NCI-H2227 (cell line): ENCODE results near the gene GPR180.

Experiments
- DNase-seq: peaks from one replicate; lab custom pipeline; 2025; ENCODE audit not compliant: unreplicated experiment; lab: John Stamatoyannopoulos, UW

The GPR180 gene

DNA sequence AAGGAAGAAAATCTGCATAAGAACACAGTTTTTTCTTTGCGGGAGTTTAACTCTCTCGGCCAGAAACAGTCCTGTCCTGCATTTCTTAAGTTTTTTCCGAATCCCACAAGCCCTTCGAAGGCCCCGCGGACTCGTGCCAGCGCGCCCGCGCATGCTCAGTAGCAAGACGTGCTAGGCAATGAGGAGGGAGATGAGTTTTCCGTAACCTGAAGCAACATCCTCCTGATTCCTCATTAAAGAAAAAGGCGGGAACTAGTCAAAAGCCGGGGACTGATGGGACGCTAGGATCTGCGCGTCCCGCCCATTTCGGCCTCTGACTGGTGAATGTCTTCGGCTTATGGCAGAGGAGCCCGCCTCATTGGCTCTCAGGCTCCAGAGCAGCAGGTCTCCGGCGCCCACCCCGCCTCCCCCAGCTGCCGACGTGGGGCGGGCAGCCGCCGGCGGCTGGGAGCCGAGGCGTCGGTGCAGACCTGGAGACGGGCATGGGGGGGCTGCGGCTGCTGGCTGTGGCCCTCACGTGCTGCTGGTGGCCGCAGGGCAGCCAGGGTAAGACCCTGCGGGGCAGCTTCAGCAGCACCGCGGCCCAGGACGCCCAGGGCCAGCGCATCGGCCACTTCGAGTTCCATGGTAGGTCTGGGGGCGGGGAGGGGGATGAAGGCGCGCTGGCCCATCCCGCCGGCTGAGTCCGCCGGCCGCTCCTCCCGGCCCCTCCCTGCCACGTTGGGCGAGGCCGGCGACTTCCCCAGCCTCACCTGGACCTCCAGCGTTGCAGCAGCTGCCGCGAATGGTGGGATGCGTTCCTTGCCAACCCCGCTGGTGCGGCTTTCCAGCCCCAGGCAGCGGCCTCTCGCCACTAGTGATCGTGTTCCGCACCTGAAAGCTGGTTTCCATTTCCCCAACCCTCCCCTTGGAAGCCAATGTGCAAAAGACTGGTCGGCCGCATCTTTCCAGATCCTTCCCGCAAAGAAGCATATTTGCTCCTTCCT, at the start of gene GPR180:
TSS of gene GPR180 (plus strand) at position 412 of the 986 bp plus-strand sequence. CDS start at position 483, 71 bp downstream.
- DNase-seq = peak; percentile 97

DNA sequence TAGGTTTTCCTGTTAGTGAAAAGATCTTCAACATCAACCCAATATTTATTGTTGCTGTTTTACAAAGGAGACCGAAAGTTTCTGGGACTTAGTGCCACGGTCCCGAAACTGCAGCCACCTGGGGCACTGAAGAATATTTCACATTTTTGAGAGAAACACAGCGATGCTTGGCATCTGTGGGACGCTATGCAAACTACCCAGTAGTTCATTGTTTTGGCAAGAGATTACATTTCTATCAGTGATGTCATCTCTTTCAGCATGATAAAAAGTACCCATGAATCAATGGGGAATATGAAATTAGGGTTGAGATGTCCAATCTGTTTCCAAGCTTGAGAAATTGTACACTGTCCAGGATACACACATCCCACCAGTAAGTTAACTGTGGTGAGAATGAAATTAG, 49.6 kb upstream of the GPR180 start:
- no peak for DNase-seq

DNA sequence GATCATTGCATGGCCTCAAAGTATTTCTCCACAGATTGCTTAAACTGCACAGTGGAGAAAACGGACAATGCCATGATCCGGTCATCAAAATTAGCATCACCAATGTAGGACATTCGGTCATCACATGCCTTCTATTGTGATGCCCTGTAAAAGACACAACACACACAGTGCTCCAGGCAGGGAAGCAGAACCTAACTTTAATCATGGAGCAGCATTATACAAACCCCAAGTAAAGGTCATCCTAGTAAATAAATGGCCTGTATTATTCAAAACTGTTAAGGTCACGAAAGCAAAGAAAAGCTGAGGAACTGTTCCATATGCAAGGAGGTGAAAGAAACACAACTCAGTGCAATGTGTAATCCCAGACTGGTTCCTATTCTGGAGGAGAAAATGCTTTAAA, 47.9 kb upstream of the GPR180 start:
- no peak for DNase-seq

DNA sequence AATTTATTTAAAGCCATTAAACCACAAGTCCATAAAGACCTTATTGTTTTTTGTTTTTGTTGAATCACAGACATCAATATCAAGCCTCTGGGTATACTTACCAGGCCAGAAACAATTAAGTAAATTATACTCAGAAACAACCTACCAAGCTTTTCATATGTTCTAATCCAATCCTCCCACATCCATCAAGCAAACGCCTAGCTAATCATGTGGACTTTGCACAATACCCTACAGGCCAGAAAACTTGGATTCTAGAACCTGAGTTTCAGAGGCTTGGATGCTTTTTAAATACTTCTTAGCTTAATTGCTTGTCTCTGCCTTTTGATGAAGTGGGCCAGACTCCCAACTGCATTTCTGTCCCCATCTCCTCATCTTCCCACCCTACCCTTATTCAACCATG, 45.6 kb upstream of the GPR180 start:
- DNase-seq = no peak

DNA sequence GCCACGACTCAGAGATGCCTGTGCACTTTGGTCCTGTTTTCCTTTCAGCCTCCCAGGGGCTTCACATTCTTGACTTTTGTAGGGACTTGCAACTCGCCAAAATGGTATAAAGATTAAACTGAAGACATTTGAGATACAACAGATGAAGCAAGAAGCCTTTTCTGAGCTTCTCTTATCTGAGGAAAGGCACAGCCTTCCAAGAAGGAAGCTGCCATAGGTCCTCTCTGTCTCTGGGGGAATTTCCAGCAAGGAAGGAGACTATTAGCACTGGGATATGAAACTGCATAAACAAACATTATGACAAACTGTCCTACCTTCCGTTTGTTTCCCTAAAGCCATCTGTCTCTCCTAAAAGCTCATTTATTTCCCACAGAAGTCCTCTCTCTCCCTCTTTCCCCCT, 45.0 kb upstream of the GPR180 start:
- DNase-seq = no peak

DNA sequence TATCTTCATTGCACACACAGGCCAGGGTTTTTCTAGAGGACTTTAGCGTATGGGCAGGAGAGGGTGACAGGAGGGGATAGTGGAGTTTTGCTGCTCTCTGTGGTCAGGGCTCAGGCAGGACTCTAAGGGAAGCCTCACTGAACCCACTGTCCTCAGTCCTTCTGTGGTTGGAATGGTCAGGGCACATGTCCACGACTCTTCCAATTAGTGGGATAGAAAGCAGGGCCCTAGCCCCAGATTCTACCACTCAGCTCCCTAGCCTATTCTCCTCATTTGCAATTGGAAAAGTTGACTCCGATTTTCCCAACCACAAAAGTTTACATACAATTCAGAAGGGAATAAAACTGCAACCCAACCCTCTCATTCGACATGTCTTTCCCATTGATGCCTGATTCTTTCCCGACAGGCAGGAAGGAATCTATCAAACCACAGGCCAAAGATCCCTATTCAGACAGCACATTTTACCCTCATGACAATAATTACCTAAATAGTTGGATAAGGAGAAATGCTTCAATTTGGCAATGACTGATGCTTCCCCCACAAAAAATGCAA, 43.9 kb upstream of the GPR180 start:
- DNase-seq = no peak

DNA sequence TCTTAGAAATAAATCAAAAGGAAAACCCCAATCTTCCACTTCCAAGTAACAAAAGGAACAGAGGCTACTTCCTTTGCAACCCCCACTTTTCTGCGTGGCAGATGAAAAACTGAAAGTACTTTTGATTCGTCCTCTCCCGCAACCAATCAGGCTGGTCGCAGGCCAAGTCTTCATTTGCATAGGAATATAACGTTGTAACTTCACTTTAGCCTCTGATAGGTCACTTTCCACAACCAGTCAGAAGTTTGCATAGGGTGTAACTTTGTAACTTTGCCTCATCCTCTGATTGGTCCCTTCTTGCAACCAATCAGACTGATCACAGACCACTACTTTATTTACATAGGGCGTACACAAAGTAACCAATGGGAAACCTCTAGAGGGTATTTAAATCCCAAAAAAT, 42.9 kb upstream of the GPR180 start:
- DNase-seq = no peak

DNA sequence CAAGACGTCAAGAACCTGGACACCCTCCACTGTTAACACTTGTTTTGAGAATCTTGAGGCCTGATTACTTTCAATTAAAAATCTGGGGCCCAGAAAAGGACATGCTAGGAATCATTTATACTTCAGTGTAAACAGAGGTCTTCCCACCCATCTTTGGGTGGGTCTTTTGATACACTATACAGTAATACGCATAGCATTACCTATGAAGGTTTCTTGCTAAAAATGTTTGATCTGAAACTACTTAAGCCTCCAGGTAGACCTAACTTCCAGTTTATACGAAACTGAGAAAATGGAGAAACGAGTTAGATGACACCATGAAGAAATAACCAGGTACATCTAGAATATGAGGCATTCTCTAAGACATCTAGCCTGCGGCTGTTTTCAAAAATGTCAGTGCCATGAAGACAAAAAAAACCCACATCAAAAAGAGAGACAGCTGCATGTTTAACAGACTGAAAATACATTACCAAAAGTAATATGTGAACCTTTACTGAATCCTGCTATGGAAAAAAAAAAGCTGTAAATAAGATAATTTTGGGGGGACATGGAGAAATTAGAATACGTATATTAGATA, 42.3 kb upstream of the GPR180 start:
- DNase-seq = no peak

DNA sequence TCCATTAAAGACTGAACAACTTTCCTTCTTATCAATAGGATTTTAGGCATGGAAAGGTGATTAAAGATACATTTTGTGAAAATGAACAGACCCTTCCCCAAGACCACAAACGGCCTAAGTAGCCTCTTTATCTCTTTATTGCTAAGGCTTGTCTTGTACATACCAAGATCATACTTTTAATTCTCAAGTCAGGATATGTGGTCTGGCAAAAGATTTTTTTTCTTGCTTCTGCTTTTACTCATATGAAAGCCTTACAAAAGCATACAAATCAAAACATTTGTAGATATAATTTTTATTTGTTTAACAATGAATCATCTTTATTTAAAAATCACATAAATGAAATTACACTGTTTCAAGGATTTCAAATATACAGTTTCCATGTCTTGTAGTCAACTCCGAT, 41.5 kb upstream of the GPR180 start:
- DNase-seq = no peak

DNA sequence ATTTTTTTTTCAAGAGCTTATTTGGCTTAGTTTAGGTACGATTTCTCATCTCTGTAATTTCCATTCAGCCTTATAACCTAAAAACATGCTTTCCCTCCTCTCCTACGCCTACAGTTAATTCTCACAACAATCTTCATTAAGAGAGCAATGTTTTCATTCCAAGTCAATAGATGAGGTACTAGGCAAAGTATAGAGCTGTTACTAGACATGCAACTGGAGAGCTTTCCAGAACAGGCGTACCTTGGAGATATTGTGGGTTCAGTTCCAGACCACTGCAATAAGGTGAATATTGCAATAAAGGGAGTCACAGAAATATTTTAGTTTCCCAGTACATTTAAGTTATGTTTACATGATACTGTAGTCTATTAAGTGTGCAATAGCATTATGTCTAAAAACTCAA, 40.5 kb upstream of the GPR180 start:
- DNase-seq = no peak

DNA sequence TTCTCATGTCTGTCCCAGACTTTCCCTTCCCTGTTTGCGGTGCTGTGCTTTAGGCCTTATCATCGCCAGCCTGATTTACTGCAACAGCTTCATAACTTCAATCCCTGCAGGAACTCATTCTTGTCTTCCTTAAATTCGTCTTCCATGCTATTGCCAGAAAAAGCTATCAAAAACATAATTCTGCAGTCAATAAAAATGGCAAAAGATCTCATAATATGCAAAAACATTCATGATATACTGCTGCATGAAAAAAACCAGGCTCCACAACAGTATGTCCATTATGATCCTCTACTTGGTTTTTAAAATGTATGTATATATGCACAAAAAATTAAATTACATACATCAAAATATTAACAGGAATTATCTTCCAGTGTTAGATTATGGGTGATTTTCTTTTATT, 34.1 kb upstream of the GPR180 start:
- DNase-seq = no peak

DNA sequence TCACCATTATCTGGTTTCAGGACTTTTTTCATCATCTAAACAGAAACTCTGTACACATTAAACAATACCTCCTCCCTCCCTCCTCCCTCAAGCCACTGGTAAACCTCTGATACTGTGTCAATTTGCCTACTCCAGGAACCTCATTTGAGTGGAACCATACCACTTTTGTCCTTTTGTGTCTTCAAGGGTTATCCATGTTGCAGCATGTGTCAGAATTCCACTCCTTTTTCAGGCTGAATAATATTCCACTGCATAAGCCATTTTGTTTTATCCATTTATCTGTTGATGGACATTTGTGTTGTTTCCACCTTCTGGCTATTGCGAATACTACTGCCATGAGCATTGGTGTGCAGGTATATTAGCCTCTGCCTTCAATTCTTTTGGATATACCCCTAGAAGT, 33.2 kb upstream of the GPR180 start:
- no peak for DNase-seq

DNA sequence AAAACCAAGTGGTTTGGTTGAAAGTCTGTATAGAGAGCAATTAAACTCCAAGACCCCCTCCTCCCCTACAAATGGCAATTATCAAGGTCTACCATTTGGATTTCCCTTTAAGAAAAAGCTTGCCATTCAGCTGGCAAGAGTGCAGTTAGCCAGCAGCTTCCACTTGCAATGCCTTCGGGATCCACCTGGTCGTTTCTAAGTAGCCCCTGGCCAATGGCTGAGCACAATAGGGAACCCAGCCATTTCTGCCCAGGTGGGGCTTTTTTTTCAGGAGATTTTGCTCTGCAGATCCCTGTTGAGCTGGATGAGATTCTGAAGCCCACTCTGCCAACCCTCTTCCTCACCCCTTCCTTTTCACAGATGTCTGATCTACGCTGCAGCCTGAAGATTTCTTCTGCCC, 32.0 kb upstream of the GPR180 start:
- no peak for DNase-seq

DNA sequence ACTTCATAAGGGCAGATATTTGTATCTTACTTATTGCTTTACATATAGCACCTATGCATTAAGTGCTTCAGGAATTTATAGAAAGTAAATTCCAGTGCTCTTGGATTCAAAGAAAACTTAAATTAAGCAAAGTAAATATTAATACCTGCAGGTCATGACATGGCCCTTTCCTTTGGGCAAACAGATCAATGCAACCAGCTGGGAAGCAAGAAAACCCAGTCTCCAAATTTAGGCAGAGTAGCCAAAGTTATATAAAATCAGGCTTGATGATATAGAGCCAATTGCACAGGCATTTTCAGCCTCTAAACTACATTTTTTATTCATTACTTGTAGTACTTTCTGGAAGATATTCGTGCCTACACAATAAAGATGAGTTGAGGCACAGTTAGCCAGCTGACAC, 22.6 kb upstream of the GPR180 start:
- no peak for DNase-seq

DNA sequence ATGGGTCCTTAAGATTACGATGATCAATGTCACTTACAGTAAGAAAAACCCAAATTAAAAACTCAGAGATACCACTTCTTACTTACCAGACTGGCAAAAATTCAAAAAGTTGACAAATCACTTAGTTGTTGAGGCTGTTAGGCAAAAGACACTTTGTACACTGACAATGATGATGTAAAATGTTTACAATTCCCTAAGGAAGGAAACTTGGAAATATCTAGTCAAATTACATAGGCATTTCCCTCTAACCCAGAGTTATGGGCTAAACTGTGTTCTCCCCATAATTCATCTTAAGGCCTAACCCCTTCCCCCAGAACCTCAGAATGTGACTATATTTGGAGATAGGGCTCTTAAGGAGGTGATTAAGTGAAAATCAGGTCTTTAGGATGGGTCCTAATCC, 17.7 kb upstream of the GPR180 start:
- no peak for DNase-seq

DNA sequence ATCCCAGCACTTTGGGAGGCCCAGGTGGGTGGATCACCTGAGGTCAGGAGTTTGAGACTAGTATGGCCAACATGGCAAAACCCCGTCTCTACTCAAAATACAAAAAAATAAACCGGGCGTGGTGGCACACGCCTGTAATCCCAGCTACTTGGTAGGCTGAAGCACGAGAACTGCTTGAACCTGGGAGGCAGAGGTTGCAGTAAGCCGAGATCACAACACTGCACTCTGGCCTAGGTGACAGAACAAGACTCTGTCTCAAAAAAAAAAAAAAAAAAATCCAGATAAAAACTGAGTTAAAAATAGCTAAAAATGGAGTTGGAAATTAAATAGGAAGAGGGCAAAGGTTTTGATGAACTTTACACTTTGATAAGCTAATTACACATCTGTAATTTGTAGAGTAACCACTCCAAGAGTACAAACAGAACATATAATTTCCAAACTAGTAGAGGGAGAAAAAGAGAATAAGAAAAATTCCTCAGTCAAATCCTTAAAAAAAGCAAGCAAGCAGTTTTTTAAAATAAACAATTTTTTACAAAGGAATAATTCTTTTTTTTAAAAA, 16.0 kb upstream of the GPR180 start:
- DNase-seq = no peak

DNA sequence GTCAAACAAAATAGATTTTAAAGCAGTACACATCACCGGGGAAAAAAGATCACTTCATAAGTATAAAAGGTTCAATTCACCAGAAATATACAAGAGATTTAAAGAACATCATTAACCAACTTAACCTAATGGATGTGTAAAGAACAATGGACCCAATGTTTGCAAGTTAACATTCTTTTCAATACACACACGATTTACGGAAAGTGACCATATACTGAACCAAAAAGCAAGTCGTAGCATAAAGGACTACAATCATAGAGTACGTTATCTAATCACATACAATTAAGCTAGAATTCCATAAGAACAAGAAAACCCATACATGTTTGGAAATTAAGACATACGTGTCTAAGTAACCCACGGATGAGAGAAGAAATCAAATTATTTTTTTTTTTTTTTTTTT, 15.3 kb upstream of the GPR180 start:
- no peak for DNase-seq

DNA sequence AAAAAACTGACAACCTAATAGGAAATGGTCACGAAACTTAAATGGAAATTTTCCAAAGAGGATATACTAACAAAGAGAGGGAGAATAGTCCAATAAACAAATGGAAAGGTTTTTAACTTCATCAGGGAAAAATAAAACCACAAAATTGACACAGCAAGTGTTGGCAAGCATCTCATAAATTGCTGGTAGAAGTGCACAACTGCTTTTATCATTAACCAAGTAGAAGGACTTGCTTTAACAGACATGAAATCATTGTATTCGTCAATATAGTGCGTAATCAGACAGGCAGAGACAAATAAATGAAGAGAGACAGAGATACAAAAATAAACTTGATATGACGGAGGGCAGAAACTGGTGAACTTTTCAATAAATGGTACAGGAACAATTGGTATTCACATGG, 13.1 kb upstream of the GPR180 start:
- no peak for DNase-seq

DNA sequence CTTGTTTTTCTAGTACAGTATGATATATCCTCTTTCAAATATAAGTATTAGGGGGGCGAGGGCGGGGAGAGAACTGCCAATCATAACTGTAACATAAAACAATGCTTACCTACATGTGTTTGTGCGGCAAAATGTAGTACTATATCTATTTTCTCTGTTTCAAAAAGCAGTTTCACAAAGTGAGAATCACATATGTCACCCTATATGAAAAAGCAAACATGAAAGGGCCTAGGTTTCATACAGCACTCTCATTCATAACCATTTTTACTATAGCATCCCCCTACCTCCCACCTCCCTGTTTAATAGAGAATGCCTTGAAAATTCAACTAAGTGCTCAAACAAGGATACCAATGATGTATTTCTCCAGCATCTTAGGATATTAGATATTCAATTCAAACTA, 10.9 kb upstream of the GPR180 start:
- DNase-seq = no peak

DNA sequence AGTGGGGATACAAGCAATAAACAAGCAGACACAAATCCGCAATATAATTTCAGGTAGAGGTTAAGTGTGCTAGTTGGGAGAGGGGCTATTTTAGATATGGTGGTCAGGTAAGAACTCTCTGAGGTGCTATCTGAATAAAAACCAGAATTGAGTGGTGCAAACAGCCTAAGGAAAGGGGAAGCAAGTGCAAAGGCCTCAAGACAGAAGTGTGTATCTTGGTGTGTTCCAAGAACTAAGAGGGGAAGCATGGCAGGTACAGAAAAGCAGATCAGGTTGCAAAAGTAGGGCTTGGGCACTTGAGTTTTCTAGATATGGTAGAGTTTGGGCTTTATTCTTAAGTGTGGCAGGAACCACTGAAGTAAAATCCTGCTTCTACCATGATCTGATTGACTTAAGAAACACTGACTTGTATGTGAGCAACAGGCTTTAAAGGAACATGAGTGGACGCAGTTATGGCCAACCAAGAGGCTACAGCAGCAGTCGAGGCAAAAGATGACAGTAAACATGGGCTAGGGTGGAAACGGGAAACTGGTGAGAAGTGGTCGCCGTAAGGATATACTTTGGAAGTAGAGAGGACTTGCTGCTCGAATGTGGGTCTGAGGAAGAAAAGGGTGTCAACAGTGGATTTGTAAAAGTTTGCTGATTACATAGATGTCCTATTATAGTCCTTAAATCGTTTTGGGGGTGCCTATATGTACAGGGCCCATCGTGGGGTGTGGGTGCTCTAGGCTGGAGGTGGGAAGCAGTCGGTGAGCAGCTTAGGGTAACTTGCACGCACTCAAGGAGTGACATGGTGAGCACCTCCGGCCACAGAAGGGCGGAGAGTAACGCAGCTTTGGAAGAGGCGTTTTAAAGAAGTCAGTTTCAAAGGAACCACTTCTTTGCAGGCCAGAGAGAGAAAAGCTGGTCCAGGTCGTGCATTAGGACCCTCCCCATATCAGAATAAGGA, 6.4 kb upstream of the GPR180 start:
- peak; percentile 6 for DNase-seq
